UCSD-AML1 (cell line): ENCODE results near the gene PTX4.
"Not testable (repeated sequence)": the region's sequence is repeated elsewhere in the genome, so short reads cannot be mapped to it uniquely, and the experiment has no call there.

ENCODE experiments used
- DNase-seq: peaks from one replicate; lab custom pipeline; 2025; ENCODE audit not compliant: unreplicated experiment; lab: John Stamatoyannopoulos, UW

PTX4 gene

GRCh38 chr16:1486551-1487390 is 2.0 kb downstream of the PTX4 start:
- DNase-seq: no peak

DNA sequence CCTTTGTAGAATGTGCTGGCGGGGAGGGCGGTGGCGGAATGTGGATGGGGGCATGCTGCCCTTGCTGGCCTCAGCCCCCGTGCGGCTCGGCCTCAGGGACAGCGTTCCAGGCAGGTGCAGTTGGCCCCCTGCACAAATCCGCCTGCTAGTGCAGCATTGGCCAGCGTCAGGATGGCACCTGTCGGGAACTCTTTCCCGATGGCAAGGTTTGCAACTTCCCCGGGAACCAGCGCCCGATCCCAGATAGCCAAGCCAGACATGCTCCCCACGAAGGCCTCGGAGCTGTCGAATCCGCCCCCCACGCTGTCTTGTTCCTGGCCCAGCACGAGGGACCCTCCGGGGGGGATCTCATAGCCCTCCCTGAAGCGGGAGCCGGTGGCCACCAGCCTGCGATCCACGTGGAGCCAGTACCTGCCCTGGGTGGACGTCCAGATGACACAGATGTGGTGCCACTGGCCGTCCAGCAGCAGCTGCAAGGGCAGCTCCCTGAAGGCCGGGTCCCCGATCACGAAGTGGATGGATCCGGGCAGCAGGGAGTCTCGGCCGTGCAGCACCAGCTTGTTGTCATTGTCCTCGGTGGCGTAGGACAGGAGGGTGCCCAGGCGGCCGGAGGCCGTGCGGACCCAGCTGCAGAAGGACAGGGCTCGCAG is 2.8 kb downstream of the PTX4 start:
- DNase-seq: no peak

DNA sequence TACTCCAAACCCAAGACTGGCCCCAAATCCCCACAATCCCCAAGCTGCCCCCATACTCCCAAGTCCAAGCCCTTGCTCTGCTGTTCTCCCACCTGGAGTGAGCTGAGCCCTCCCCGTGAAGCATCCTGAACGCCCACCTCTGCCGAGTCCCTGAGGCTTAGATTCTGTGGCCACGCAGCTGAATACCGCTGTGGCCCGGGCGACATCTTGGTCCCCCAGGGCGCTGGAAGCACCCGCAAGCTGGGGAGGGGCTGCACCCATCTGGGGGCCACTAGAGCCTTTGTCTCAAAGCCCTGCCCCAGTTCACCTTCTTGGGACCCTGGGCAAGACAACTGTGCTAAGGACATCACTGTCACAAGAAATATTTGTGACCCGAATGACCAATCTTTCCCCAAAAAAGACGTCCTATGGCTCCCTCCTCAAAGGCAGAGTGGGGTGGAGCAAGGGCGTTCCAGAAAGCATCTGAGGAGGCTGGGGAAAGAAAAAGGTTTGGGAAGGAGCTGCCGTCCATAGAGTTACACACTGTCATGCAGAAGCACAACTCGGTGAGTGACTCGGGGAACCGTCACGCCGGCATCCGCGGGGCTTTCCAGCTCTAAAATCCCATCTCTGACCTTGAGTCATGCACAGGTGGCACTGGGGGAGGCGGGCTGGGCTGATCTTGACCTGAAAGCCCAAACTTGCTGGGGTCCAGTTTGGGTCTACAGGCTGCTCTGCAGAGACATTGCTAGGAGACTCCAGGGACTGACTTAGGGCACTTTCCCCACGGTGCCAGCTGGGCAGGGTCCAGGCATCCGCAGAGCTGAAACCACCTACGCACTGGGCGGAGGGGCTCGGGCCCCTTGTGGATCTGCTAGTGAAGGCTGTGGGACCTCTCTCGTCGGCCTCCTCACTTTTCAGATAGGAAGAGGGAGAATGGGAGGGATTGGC is 6.6 kb downstream of the PTX4 start:
- no peak for DNase-seq

GRCh38 chr16:1478937-1479336 is 9.8 kb downstream of the PTX4 start:
- DNase-seq: not testable (repeated sequence)

- DNase-seq: no peak
Measured at GRCh38 chr16:1477033-1477432, 11.7 kb downstream of the PTX4 start.

- DNase-seq: no peak
Measured at GRCh38 chr16:1475552-1476114, 13.1 kb downstream of the PTX4 start.

- DNase-seq: peak; percentile 83
Measured at GRCh38 chr16:1474796-1475551, 13.8 kb downstream of the PTX4 start, which contains the start of gene CLCN7. TSS of gene CLCN7 (minus strand) at chr16:1475028. CDS start at chr16:1474974, 54 bp downstream.

DNA sequence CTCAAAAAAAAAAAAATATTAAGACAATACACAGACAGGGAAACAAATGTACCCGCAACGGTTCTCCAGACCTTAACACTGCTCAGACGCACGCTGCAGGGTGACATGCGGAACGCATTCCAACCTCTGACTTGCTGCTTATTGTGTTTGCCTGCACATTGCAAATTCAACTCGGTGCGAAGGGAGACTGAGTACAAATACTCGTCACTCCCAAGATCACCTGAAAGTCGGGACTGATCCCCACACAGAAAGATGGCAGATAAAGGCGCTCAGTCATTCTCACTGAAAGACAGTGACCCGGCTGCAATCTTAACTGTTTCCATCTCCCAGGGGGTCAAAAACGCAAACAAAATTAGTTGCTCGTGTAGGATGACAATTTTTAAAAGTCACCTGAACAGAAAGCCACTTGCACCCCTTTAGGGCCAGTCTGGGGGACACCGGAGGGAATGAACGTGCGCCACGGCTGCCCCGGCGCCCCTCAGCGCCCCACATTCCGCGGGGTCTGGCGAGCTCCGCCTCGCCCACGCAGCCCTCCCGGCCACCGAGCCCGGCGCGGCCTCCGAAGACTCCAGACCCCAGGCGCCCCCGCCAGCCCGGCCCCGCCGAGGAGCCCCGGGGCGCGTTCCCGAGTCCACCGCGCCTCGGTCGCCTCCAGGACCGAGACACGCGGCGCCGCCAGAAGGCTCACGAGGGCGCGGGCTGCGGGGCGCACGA is 14.5 kb downstream of the PTX4 start:
- DNase-seq: no peak

DNA sequence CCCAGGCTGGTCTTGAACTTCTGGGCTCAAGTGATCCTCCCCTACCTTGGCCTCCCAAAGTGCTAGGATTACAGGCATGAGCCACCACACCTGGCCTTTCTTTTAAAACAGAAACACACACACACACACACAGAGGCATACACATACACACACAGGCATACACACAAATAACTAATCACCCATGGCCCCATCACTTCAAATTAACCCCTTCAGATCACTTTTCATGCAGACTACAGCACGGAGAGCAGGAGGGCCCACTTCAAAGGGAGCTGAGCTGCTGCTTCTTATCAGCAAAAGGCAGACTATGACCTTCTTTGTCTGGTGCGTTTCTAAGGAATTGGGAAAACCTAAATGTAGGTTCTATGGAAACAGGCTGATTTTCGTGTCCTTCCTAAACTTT is 15.8 kb downstream of the PTX4 start:
- no peak for DNase-seq

- DNase-seq: no peak
Measured at GRCh38 chr16:1471569-1472194, 17.1 kb downstream of the PTX4 start.

GRCh38 chr16:1470481-1471251 is 18.1 kb downstream of the PTX4 start:
- no peak for DNase-seq

GRCh38 chr16:1469693-1470201 is 19.0 kb downstream of the PTX4 start:
- no peak for DNase-seq

DNA sequence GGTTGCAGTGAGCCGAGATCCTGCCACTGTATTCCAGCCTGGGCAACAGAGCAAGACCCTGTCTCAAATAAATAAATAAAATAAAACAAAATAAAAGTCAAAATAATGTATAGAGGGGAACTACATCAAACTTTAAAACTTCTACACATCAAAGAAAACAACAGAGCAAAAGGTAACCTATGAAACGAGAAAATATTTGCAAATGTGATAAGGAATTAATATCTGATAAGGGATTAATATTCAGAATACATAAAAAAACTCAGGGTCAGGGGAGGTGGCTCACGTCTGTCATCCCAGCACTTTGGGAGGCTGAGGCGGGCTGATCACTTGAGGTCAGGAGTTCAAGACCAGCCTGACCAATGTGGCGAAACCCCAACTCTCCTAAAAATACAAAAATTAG is 19.6 kb downstream of the PTX4 start:
- DNase-seq: not testable (repeated sequence)

DNA sequence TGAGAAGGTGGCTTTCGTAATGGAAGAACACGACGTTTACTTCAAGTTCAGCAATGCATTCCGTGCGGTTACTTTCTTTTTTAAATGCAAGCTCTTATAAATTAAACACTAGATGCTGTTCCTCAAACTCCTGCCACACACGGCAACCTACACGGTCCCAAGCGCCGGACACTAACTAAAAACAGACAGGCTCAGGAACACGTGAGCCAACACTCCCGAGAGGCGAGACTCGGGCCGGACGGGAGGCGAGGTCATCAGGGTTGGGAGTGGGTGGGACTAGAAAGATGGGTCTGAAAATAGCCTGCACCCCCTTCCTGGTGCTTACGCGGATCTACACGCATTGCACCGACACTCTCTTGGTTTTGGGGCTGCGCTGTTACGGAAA is 20.3 kb downstream of the PTX4 start:
- no peak for DNase-seq

GRCh38 chr16:1466968-1467521 is 21.7 kb downstream of the PTX4 start:
- DNase-seq: no peak

GRCh38 chr16:1466054-1466453 is 22.7 kb downstream of the PTX4 start:
- no peak for DNase-seq

DNA sequence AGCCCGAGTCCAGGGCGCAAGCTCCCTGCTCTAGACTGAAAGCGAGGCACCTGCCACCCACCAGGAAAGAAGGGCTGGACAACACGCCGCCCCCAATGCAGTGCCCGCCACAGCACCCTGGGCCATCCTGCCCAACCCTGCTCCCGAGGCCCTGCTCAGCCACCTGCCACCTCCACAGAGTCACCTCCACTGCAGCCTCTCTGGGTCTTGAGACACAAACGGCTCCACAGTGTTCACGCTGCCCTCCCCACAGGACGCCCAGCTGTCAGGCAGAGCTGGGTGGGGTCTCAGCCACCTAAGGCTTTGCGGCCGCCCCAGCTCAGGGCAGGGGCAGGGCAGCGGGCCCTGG is 23.2 kb downstream of the PTX4 start:
- DNase-seq: no peak
